Measurements from ENCODE around the gene SPPL3.

SPPL3 gene

DNA sequence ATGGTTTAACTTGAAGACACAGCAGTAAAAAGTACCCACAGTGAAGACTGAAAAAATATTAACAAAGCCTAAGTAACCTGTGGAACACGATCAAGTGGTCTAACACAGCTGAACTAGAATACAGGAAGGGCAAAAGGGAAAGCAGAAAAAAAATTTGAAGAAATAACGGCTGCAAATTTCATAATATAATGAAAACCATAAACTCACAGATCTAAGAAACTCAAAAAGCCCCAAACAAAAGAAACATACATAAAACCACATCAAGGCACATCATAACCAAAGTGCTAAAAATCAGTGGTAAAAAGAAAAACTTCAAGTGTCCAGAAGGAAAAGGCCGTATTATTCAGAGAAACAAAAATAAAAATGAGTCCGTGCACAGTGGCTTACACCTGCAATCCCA is 30.9 kb downstream of the SPPL3 start:
- no peak for TF ChIP-seq CTCF (IDR thresholded peaks at IDR 0.05)
- Histone ChIP-seq H3K9me3 (no peaks in the 10 kb centered on the region), H3K36me3 (no peaks in the 10 kb centered on the region), H3K27ac (peak overlapping the region; percentile 56), H3K27me3 (no peaks in the 10 kb centered on the region), H3K4me1 (ENCODE audit: control insufficient read depth in 1 of 2, insufficient read depth in 1 of 2, low read depth in 1 of 2, low read length in 1 of 2) (peaks cover 26 to 38% of the 10 kb centered on the region in 2 experiments), H3K4me3 (ENCODE audit: low read depth in 1 of 2, low read length in 1 of 2) (no peak overlapping the region)

DNA sequence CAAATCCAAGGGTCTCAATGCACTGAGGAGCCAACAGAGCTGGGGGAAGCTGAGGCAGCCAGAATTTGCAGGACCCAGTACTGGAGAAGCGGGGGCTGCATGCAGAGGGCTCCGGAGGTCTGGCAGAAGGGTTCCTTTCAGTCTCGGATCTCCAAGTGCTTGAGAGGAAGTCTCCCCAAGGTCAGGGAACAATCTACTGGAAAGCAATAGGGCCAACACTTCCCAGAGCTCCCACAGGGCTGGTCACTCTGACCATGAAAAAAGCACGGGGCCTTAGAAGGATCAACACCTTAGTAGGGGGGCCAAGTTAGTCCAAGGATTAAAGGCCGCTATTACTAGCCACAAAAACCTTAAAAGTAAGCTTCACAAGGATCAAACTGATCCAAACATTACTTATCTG is 31.7 kb downstream of the SPPL3 start:
- Histone ChIP-seq H3K36me3 (peaks cover 6% of the 10 kb centered on the region), H3K9me3 (no peaks in the 10 kb centered on the region), H3K27me3 (no peaks in the 10 kb centered on the region), H3K27ac (peak overlapping the region; percentile 56), H3K4me1 (ENCODE audit: control insufficient read depth in 1 of 2, insufficient read depth in 1 of 2, low read depth in 1 of 2, low read length in 1 of 2) (peaks cover 26 to 38% of the 10 kb centered on the region in 2 experiments), H3K4me3 (ENCODE audit: low read depth in 1 of 2, low read length in 1 of 2) (no peak overlapping the region)
- TF ChIP-seq CTCF (IDR thresholded peaks at IDR 0.05) = no peak

- no peak for TF ChIP-seq CTCF (IDR thresholded peaks at IDR 0.05)
- Histone ChIP-seq H3K9me3 (no peaks in the 10 kb centered on the region), H3K4me1 (ENCODE audit: control insufficient read depth in 1 of 2, insufficient read depth in 1 of 2, low read depth in 1 of 2, low read length in 1 of 2) (peaks cover 36 to 50% of the 10 kb centered on the region in 2 experiments), H3K36me3 (peaks cover 11% of the 10 kb centered on the region), H3K4me3 (ENCODE audit: low read depth in 1 of 2, low read length in 1 of 2) (no peak overlapping the region), H3K27me3 (no peaks in the 10 kb centered on the region), H3K27ac (no peak overlapping the region)
Observed at GRCh38 chr12:120870415-120870814, 33.7 kb downstream of the SPPL3 start.

DNA sequence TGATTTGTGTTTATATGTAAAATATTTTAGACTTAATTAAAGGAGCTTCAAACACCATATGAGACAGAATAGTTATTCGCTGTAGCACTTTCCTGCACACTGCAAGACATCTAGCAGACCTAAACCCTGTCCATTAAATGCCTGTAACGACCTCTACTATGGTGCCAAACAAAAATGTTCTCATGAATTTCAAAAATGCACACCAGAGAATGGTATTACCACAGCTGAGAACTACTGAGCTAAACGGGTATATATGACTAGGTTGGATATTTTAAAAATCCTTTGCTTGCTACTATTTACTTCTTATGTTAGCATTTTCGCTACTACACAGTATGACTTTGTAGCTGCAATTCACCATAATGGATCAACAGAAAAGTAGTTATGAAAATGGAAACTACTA is 34.8 kb downstream of the SPPL3 start:
- Histone ChIP-seq H3K36me3 (peaks cover 11% of the 10 kb centered on the region), H3K27me3 (no peaks in the 10 kb centered on the region), H3K9me3 (no peaks in the 10 kb centered on the region), H3K4me3 (ENCODE audit: low read depth in 1 of 2, low read length in 1 of 2) (no peak overlapping the region), H3K4me1 (ENCODE audit: control insufficient read depth in 1 of 2, insufficient read depth in 1 of 2, low read depth in 1 of 2, low read length in 1 of 2) (peaks cover 38 to 53% of the 10 kb centered on the region in 2 experiments), H3K27ac (no peak overlapping the region)
- no peak for TF ChIP-seq CTCF (IDR thresholded peaks at IDR 0.05)

DNA sequence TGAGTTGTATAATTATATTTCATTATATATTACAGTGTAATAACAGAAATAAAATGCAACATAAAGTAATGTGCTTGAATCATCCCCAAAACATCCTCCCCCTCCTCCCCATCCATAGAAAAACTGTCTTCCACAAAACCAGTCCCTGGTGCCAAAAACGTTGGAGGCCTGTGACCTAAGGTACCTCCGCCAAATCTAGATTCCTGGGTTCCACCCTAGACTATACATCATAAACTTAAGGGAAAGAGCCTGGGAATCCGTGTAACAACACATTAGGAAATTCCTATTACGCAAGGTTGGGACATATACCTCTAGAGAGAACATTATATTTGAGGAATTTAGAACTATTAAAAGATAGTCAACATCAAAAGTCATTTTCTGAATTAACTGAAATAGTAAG is 38.0 kb downstream of the SPPL3 start:
- Histone ChIP-seq H3K4me1 (ENCODE audit: control insufficient read depth in 1 of 2, insufficient read depth in 1 of 2, low read depth in 1 of 2, low read length in 1 of 2) (peaks cover 19 to 23% of the 10 kb centered on the region in 2 experiments), H3K4me3 (ENCODE audit: low read depth in 1 of 2, low read length in 1 of 2) (no peak overlapping the region), H3K36me3 (peaks cover 11% of the 10 kb centered on the region), H3K27ac (no peak overlapping the region), H3K27me3 (no peaks in the 10 kb centered on the region), H3K9me3 (no peaks in the 10 kb centered on the region)
- TF ChIP-seq CTCF (IDR thresholded peaks at IDR 0.05) = no peak

- Histone ChIP-seq H3K9me3 (no peaks in the 10 kb centered on the region), H3K4me1 (ENCODE audit: control insufficient read depth in 1 of 2, insufficient read depth in 1 of 2, low read depth in 1 of 2, low read length in 1 of 2) (peaks cover 19 to 23% of the 10 kb centered on the region in 2 experiments), H3K36me3 (peaks cover 11% of the 10 kb centered on the region), H3K27me3 (no peaks in the 10 kb centered on the region), H3K27ac (peak overlapping the region; percentile 28), H3K4me3 (ENCODE audit: low read depth in 1 of 2, low read length in 1 of 2) (no peak overlapping the region)
- no peak for TF ChIP-seq CTCF (IDR thresholded peaks at IDR 0.05)
Observed at GRCh38 chr12:120865098-120865497, 39.1 kb downstream of the SPPL3 start.

Measured in neutrophil (primary cell).